Measurements from ENCODE around the gene EMX1.

EMX1 gene

DNA sequence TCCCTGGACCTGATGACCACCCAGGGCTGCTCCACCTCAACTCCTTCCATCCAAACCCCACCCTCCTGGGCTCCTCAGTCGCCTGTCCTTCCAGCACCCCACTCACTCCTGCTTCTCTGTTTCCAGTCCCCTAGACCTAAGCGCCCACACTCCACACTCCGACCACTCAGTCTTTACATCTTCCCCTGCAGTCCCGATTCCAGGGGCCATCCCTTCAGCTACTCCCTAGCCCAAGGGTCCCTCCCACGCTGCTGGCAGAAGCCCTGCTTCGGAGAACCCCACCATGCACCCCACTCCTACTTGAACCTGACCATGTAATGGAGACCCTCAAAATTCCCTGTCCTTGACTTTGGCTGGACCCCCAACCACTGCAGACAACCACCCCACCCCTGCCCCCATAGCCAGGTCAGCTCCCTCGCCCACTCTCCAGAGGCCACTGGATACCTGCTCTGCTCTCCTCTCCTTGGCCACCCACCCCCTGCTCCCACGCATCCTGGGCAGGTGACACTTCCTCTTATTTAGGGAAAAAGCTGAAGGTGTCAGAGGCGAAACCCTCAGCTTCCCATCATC lies 28.2 kb downstream of the EMX1 start:
- no peak for DNase-seq

DNA sequence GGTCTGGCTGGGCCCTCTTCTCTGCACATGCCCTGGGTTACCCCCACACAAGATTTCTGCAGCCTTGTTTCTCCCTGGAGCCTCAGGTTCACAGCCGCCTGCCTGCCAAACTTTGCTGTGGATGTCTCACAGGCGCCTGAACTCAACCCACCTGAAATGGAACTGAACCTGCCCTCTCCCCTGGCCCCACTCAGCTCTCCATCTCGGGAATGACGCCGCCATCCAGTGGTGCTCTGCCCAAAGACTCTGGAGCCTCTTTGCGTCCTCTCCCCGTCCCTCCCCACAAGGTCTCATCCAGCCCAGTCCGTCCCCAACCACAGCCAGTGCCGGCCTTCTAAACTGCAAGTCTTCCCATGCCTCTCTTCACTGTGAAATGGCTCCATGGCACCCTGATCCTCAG lies 29.1 kb downstream of the EMX1 start:
- DNase-seq, result no peak

GRCh38 chr2:72947952-72948830 lies 30.9 kb downstream of the EMX1 start:
- no peak for DNase-seq

DNA sequence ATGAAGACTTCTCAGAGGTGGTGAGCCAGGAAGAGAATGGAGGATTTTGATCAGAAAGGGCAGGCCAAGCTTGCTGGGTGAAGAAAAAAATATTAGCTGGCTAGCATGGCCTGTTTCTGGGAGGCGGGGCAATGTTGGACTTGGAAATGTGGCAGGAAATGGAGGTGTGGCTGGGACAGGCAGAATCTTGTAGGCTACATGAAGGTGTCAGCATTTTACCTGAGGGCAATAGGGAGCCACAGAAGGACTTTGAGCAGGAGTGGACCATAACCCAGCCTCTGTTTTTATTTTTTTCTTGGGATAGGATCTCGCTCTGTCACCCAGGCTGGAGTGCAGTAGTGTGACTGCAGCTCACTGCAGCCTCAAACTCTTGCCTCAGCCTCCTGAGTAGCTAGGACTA lies 31.7 kb downstream of the EMX1 start:
- no peak for DNase-seq

DNA sequence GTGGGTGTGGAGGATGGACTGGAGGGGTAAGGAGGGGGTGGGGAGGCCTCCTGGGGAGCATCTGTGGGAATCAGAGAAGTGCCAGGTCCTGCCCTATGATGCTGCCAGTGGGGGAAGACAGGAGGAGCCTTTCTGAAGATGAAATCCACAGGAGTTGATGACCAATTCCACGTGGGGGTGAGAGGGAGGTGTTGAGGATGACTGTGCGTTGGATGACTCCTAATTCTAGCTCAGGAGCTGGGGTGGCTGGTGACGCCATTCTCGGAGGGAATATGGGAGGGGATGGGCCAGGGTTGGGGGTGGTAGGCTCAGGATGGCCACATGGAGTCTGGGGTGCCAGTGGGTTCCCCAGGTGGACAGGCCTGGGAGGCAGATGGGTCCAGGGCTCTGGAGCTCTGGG lies 32.3 kb downstream of the EMX1 start:
- no peak for DNase-seq

DNA sequence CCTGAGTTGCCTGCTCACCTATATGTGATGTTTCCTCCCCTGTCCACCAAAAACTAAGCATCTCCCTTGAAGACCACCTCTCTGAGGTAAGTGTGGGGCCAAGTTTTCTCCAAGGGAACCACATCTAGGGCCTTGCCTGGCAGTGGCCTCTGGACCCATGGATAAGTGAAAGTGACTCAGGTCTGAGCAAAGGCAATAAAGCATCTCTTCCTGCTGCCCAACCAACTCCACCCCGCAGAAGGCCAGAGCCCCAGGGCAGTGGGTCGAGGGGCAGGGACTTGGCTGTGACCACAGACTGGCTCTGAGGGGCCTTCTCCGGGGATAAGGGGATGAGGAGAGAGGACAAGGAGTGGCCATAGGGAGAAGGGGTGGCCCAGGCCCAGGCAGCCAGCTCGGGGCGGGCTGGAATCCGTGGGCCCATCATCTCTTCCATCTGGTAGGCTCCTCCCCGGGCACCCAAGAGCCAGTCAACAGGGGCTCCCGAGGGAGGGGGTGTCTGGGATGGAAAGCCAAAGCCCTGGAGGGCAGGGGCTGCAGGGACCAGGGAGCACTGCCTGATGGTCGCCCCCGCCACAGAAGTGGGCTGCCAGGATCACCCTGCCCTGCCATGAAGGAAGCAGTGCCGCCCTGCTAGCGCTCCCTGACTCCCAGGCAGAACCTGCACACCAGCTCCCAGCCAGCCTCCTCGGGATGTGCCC lies 33.4 kb downstream of the EMX1 start:
- no peak for DNase-seq

- no peak for DNase-seq
Measured at GRCh38 chr2:72951303-72952095, 34.2 kb downstream of the EMX1 start.

DNA sequence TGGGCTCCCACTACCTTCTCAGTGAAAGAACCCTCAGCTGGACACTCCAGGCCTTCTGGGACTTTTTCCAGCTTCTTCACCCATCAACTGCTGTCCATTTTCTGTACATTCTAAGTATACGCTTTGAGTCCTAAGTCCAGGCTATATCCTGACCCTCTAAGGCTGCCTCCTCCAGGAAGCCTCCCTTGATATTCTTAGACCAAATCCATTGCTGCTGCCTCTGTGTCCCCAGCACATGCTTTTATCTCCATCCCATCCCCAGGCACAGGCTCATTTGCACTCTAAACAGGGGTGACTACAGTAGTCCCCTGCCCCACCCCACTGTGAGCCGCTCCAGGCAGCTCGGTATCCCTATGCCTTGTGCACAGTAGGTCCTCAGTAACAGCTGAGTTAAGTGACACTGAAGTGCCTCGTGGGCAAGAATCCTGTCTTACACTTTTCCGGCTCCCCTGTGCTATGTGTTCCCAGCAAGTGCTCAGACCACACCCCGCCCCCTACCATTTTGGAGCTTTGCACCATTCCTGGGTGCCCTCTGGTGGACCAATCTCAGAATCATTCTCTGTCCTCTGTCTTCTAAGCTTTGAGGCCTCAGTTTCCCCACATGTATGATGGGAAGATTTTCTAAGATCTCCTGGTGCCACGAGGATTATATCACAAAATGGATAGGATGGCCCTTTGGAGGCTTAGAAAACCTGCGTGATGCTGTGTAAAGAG lies 34.9 kb downstream of the EMX1 start:
- DNase-seq, result no peak

GRCh38 chr2:72952961-72953360 lies 35.6 kb downstream of the EMX1 start:
- no peak for DNase-seq

- no peak for DNase-seq
Measured at GRCh38 chr2:72953528-72953927, 36.2 kb downstream of the EMX1 start.

DNA sequence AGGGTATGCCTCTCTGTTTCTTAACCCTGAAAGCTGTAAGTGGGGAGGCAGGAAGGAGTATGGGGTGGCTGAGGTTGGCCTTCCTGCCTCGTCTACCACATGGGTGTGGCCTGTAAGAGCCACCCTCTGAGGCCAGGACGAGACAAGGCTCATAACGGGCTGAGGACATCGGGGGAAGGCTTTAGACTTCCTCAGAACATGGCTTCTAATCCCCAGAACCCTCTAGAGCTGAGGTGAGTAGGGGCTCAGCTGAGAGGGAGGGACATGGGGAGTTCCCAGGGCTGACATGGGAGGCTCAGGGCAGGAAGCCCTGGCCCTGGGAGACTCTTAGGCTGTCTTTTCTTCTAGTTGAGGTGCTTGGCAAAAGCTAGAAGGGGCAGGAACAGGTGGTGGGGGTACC lies 36.7 kb downstream of the EMX1 start:
- DNase-seq, result peak in 1 of 2 experiments; percentile 15

- DNase-seq, result no peak
Measured at GRCh38 chr2:72954376-72955227, 37.3 kb downstream of the EMX1 start.

GRCh38 chr2:72955228-72956049 lies 38.1 kb downstream of the EMX1 start:
- DNase-seq, result no peak

GRCh38 chr2:72956050-72956395 lies 38.7 kb downstream of the EMX1 start:
- DNase-seq, result no peak

DNA sequence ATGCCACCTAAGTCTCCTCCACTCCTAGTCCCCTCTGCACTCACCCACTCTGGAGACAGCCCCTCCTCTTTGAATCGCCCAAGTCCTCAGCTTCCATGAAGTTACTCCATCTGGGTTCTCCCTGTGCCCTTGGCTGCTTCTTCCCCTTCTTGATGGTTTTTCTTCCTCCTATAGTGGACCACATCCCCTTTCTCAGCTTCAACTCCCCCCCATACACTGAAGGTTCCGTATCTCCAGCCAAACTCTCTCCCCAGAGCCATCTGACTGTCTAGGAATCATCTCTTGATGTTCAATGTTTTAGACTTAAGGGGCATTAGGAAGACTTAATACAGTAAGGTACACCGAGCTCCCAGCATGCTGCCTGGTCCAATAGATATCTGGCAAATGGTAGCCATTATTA lies 39.6 kb downstream of the EMX1 start:
- DNase-seq, result no peak

DNA sequence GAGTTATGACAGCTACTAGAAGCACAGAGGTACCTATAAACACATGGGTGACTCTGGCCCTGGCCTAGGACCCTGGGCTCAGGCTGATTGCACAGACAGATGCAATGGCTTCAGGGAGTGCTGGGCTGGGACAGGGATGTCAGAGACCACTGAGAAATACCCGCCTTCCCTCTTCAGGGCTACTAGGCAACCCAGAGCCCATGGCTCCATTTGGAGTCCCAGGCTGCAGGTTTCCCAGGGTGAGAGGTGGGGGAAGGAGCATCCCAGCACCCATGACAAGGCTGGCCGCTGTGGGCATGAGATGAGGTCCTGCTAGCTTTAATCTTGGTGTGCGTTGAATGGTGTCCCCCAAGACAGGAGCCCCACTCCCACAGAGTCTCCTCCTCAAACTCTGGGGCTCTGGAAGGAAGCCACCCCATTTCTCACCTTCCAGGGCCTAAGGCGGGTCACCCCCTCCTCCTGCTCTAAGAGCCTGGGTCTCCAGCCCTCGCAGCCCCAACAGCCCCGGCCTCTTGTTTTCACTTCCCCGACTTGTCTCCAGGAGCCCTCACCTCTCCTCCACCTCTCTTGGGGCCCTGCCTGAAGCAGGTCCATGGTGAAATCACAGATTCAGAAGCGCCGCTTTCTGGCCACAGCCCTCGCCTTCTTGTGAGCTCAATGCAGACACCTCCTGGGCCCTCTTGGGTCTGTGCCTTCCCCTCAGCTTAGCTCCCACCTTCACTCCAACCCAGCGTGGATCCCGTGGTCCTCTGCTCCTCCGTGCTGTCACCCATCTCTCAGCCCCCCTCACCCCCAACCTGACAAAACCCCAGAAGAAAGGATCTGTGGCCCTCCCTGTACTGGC lies 41.4 kb downstream of the EMX1 start:
- no peak for DNase-seq

- DNase-seq, result no peak
Measured at GRCh38 chr2:72959554-72959953, 42.2 kb downstream of the EMX1 start.

DNA sequence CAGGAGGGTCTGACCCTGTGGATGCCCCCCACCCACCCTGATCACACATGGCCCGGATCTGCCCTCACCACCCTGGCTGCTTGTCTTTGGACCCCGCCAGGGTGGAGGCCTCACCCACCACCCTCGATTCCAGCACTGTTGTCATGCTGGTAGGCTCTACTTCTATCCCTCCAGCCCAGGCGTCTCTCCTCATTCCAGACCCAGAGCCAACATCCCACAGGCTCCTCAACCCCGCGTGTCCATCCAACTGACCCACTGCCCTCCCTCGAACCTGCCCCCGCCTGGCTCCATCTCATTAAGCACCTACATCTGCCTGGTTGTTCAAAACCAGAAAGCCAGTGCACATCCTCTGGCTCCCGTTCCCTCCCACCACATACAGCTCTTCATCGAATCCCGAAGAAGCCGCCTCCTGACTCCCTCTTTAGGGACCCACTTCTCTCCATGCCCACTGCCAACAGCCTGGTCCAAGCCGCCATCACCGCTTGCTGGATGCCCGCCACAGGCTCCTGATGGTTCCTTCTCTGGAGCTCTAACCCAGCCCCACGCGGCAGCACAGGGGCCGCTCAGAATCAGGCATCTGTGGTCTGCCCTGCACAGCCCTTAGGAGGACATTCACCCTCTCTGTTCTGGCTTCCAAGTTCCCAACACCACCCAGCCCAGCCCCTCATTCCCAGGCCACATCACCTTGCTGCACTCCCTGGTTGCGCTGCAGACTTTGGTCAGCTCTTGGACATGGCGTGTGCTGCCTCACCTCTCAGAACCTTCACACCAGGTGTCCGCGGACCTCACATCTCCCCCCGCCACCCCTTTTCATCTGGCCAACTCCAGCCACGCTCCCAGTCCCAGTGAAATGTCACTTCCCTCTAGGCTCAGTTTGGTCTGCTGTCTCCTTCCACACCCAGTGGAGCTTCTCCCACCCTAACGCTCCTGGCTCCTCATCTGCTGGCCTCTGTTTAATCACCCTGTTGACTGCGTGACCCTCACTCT lies 43.0 kb downstream of the EMX1 start:
- DNase-seq, result no peak

Measured in activated CD4-positive, alpha-beta T cell treated with anti-CD3 and anti-CD28 coated beads, Interleukin-2, amount 50 U/mL, for 48 hours (primary cell).